GM12864 (cell line): ENCODE measurements around the gene ATR.
"Not testable (repeated sequence)": the region's sequence is repeated elsewhere in the genome, so short reads cannot be mapped to it uniquely, and the experiment has no call there.

ENCODE experiments used
- DNase-seq: peaks from one replicate; pipeline ENCODE4 v3.0.0-alpha.2; 2011; ENCODE audit warnings: low read depth
- H3K4me3 ChIP-seq: 2 replicates; pipeline ENCODE4 v1.5.1; 2011; ENCODE audit warnings: mild to moderate bottlenecking, low read depth, low read length, control low read depth
- TF ChIP-seq, protein P1 (sequence below): IDR thresholded peaks from 2 replicates; pipeline ENCODE4 v1.5.1; 2011; ENCODE audit warnings: low read depth, mild to moderate bottlenecking, moderate library complexity, low read length, control low read depth, inconsistent platforms; ENCODE audit errors: missing control alignments

Gene ATR

GRCh38 chr3:142604940-142605339, 26.4 kb upstream of the ATR start:
- no peak overlapping the region for H3K4me3 ChIP-seq
- DNase-seq: no peak
- TF ChIP-seq, protein P1, sequence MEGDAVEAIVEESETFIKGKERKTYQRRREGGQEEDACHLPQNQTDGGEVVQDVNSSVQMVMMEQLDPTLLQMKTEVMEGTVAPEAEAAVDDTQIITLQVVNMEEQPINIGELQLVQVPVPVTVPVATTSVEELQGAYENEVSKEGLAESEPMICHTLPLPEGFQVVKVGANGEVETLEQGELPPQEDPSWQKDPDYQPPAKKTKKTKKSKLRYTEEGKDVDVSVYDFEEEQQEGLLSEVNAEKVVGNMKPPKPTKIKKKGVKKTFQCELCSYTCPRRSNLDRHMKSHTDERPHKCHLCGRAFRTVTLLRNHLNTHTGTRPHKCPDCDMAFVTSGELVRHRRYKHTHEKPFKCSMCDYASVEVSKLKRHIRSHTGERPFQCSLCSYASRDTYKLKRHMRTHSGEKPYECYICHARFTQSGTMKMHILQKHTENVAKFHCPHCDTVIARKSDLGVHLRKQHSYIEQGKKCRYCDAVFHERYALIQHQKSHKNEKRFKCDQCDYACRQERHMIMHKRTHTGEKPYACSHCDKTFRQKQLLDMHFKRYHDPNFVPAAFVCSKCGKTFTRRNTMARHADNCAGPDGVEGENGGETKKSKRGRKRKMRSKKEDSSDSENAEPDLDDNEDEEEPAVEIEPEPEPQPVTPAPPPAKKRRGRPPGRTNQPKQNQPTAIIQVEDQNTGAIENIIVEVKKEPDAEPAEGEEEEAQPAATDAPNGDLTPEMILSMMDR: no peak

GRCh38 chr3:142603386-142603705, 24.8 kb upstream of the ATR start:
- DNase-seq, H3K4me3 ChIP-seq: not testable (repeated sequence)

GRCh38 chr3:142602619-142603385, 24.3 kb upstream of the ATR start:
- H3K4me3 ChIP-seq: no peak overlapping the region
- DNase-seq: no peak
- TF ChIP-seq, protein P1: no peak

- H3K4me3 ChIP-seq: no peak overlapping the region
- no peak for DNase-seq
- TF ChIP-seq, protein P1: no peak
These were observed 23.2 kb upstream of the ATR start for GRCh38 chr3:142601713-142602112.

DNA sequence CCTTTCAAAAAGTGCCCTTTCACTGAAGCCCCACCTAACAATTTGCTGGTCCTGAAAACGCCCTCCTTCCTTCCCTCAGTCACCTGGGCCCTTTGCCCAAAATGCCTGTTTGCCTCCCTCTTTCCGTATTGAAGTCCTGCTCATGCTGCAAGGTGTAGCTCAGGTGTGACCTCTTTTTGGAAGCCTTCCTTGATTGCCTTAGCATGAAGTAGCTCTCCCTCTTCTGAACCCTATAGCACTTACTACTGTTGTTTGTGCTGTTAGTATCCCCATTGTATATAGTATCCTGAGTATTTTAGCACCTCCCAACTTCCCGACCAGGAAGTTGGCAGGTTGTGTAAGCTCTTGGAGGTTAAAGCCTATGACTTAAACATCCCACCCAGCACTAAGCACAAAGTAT, 19.4 kb upstream of the ATR start:
- no peak overlapping the region for H3K4me3 ChIP-seq
- TF ChIP-seq, protein P1: no peak

DNA sequence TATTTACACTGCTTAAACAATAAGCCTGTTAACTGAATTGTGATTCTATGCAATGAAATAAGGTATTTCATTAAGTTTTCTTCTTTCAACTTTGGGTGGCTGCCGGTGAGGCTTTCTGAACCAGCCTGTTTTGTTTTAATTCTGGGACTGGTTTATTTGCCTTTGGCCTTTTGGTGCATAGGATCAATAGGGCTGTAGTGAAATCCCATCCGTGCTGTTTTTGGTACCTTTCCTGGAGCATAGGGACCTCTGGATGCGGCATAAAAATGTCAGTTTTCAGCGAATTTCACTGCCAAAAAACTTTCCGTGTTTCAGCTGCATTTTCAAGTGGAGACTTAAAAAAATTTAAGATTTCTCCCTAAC, 18.2 kb upstream of the ATR start:
- no peak for DNase-seq
- H3K4me3 ChIP-seq: peak overlapping the region; percentile 71
- TF ChIP-seq, protein P1: no peak

More for the DNA sequence above, 19.4 kb upstream of the ATR start:
- DNase-seq: no peak

GRCh38 chr3:142595951-142596725, 17.6 kb upstream of the ATR start, which contains the start of gene PLS1:
PLS1 (plus strand) TSS chr3:142596393; CDS start chr3:142664238, 67,845 bp downstream.
- H3K4me3 ChIP-seq: peak within 1 kb of the TSS; percentile 71
- TF ChIP-seq, protein P1: no peak
- DNase-seq: peak; percentile 58
